K562 (cell line): ENCODE measurements around the gene SLC25A21.

Experiments used
- CHD2 ChIP-seq: IDR thresholded peaks from 2 replicates; pipeline ENCODE4 v1.6.1; 2011; ENCODE audit warnings: low read depth, low read length
- POLR2A ChIP-seq: fragments of 450-650 bp; conservative IDR thresholded peaks from 2 replicates; pipeline ENCODE4 v1.6.1; 2016
- SREBF2 ChIP-seq: sonication (generic); formaldehyde crosslinking; IDR thresholded peaks from 2 replicates; pipeline ENCODE4 v1.4.0; 2020; ENCODE audit warnings: mild to moderate bottlenecking, missing genetic modification reagents
- TCF7 ChIP-seq: sonication (generic); IDR thresholded peaks from 2 replicates; pipeline ENCODE4 v1.6.1; 2016; ENCODE audit warnings: antibody characterized with exemption, borderline replicate concordance
- TF ChIP-seq, protein P1 (sequence below): fragments of 450-650 bp; IDR thresholded peaks from 2 replicates; pipeline ENCODE4 v1.6.1; 2016; ENCODE audit warnings: antibody characterized with exemption
- TF ChIP-seq, protein P2 (sequence below), 3 experiments: IDR thresholded peaks in 2 of 3; conservative IDR thresholded peaks in 1 of 3; 2 replicates each; pipeline ENCODE4 v1.5.1; 2011 to 2012; ENCODE audit warnings: low read length in 3 of 3, mild to moderate bottlenecking in 3 of 3, control low read depth in 2 of 3, improper control_type of control experiment in 1 of 3, inconsistent platforms in 1 of 3, low read depth in 1 of 3, mixed read lengths in 1 of 3, moderate library complexity in 1 of 3; ENCODE audit not compliant: insufficient read depth in 2 of 3

DNA sequence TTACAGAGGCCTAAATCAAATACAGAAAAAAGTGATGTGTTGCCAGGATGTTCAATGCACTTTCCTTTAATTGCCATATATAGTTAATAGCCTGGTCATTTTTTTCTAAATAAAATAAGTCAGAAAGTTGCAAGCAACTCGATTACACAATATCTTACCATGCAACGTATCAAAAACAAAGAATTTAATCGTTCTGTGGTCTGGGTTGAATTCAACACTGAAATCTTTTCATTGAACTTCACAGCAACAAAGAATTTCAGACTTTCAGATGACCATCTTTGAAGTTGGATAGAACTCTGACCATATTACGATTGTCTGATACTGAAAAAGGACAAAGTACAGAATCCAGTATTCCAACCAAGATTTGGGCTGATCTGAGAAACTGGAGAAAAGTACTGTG, 231.9 kb downstream of the SLC25A21 start:
- no peak for TF ChIP-seq TCF7
- TF ChIP-seq CHD2: no peak
- TF ChIP-seq, protein P1, sequence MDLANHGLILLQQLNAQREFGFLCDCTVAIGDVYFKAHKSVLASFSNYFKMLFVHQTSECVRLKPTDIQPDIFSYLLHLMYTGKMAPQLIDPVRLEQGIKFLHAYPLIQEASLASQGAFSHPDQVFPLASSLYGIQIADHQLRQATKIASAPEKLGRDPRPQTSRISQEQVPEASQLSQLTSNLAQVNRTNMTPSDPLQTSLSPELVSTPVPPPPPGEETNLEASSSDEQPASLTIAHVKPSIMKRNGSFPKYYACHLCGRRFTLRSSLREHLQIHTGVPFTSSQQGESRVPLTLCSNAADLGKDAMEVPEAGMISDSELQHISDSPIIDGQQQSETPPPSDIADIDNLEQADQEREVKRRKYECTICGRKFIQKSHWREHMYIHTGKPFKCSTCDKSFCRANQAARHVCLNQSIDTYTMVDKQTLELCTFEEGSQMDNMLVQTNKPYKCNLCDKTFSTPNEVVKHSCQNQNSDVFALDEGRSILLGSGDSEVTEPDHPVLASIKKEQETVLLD: no peak
- TF ChIP-seq, protein P2, sequence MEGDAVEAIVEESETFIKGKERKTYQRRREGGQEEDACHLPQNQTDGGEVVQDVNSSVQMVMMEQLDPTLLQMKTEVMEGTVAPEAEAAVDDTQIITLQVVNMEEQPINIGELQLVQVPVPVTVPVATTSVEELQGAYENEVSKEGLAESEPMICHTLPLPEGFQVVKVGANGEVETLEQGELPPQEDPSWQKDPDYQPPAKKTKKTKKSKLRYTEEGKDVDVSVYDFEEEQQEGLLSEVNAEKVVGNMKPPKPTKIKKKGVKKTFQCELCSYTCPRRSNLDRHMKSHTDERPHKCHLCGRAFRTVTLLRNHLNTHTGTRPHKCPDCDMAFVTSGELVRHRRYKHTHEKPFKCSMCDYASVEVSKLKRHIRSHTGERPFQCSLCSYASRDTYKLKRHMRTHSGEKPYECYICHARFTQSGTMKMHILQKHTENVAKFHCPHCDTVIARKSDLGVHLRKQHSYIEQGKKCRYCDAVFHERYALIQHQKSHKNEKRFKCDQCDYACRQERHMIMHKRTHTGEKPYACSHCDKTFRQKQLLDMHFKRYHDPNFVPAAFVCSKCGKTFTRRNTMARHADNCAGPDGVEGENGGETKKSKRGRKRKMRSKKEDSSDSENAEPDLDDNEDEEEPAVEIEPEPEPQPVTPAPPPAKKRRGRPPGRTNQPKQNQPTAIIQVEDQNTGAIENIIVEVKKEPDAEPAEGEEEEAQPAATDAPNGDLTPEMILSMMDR (IDR thresholded peaks at IDR 0.05 in 2 of 3, conservative IDR thresholded peaks at IDR 0.05 in 1 of 3; ENCODE audit: insufficient read depth in 2 of 3, low read depth in 1 of 3, low read length in 3 of 3): no peak
- no peak for TF ChIP-seq POLR2A
- TF ChIP-seq SREBF2 (CRISPR knock-in tag): no peak
